HG03066 (cell line): ENCODE measurements around the gene GARNL3.

Source experiments
- ATAC-seq: cut with Tn5 transposase; IDR thresholded peaks from one replicate; pipeline ENCODE4 v1.9.1; 2021; ENCODE audit warnings: low read depth; ENCODE audit not compliant: unreplicated experiment

Gene GARNL3

DNA sequence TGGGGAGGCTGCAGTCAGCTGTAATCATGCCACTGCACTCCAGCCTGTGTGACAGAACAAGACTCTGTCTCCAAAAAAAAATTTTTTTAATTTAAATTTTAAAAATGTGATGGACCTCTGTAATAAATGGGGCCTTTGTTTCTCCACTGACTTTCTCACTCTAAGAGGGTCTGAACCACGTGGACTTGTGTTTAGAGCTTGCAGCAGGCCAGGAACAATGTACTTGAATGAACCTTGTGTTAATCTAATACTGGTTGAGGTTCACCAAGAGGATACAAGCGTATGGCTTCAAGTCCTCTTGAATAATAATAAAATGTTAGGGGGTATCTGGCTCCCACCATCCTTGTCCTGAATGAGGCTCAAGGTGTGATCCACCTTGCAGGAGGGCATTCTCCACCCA is 118.0 kb downstream of the GARNL3 start:
- no peak for ATAC-seq

DNA sequence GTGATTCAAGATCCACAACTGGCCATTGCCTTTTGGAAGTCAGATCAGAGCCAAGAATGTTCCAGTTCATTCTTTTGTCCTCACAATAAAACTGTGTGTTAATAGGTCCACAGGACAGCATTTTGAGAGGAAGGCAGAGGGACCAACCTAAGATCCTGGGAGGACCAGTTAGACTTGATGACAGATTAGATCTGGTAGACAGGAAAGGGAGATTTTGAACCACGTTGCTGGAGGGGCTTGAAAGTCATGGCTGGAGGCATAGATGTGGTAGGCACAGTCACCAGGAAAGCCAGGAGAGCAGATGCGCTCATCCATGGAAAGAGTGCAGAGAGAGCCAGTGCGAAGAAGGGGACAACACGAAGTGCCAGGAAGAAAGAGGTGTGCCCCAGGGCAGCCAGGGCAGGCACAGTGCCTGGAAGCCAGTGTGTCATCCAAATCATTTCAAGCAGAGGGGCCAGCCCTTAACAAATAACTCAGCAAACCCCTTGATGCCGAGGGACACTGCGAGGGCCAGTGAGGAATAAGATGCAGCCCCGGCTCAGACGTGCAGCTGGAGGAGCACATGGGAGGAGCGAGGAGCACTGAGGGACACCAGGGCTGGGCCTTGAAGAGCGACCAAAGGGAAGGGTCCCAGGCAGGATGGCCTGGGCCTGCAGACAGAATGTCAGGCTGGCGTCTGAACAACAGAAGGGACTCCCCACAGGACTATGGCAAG is 119.6 kb downstream of the GARNL3 start:
- ATAC-seq: no peak

DNA sequence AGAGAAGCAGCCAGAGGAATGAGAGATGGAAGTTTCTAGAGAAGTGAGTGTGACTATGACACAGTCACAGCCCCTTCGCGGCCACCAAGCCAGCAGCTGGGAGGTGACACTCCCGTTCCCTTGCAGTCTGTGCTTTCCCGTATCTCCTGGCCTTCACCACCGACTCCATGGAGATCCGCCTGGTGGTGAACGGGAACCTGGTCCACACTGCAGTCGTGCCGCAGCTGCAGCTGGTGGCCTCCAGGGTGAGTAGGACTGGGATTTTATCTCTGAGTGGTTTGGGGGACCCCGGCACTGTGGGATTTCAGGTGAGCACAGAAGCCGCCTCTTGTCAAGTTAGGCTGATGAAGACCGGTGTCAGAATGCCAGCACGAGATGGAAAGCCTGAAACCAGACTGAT is 120.3 kb downstream of the GARNL3 start:
- ATAC-seq: no peak

DNA sequence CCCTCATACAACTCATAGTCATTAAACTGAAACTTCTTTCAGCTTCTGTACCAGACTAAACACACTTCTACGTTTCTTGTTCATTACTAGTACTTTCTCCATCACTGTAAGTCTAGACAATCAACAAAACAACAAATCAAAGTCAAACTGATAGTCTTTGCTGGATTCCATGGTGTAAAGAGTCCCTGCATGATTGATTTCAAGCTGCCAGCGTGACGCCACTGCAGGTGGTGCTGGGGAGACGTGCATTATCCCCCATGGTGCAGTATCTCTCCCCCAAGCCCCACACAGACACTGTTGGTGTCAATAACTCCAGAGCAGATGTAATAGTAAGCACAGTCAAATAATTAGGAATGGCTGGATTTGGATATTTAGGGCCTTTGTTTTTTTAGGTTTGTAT is 121.7 kb downstream of the GARNL3 start:
- ATAC-seq: no peak

DNA sequence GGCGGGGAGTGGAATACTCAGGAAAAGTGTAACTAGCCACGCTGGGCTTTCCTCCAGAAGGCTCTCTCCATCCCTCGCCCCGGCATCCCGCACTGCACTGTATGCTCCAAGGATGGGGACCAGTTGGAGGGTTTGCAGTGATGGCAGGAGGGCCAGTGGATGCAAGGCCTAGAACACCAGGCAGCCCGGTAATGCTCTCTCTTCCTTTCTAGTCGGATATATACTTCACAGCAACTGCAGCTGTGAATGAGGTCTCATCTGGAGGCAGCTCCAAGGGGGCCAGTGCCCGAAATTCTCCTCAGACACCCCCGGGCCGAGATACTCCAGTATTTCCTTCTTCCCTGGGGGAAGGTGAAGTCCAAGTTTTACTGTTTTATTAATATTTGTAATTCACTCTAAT is 122.4 kb downstream of the GARNL3 start:
- ATAC-seq: no peak

DNA sequence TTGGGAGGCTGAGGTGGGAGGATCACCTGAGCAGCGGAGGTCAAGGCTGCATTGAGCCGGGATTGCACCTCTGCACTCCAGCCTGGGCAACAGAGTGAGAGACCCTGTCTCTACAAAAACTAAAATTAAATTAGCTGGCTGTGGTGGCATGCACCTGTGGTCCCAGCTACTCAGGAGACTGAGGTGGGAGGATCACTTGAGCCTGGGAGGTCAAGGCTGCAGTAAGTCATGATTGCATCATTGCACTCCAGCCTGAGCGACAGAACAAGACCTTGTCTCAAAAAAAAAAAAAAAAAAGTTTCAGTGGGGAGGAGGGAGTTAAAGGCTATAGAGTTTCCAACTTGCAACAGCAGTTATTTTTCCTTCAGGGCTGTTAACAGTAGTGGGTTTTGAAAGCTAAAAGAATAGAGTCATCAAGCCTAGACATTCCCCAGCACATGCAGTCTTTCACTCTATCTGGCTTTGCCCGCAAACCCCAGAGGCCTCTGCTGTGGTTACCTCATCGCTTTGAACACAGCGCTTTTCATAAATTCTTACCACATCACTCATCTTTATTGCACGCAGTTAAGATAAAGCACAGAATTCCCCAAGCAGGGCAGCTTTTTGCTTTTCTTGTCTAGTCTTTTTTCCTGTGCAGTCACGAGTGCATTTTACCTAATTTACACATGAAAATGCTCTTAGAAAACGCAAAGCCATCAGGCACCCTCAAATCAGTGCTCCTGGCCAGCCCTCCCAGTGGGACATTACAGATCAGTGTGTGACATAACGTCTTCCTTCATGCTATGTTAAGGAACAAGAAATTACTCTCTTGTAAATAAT is 123.7 kb downstream of the GARNL3 start:
- ATAC-seq: peak; percentile 84

DNA sequence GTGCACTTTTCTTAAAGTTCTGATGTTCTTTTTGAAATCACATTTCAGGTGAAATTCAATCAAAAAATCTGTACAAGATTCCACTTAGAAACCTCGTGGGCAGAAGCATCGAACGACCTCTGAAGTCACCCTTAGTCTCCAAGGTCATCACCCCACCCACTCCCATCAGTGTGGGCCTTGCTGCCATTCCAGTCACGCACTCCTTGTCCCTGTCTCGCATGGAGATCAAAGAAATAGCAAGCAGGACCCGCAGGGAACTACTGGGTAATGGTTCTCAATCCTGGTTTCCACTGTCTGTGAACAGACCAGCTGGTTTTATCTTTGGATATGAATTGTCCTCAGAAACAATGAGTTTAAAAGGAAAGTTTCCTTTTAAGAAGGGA is 124.3 kb downstream of the GARNL3 start:
- no peak for ATAC-seq

DNA sequence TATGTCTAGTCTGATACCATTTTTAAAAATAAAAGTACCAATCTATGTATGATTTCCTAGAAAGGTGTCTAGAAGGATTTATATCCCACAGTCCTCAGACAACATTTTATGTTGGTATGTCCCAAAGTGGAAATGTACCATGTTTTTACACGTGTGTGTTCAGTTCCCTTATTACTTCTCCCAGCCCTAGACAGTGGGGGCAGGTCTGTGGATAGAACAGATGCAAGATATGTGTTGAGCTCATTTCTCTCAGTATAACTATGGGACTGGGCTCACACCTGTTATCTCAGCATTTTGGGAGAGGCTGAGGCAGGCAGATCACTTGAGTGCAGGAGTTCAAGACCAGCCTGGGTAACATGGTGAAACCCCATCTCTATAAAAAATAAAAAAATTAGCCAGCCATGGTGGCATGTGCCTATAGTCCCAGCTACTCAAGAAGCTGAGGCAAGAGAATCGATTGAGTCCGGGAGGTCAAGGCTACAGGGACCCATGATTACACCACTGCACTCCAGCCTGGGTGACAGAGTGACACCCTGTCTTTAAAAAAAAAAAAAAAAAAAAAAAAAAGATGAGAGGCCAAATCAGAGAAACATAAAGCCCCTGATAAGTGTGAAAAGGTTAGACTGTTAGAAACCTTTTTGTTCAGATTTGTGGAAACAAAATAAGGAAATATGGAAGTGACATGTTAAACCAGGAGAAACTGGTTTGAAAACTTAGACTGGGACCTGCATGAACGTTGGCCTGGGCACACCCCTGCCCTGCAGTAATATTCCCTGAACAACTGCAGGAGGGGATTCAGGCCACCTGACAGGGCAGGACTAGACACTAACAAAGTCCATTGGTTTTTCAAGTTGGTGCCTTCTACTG is 125.0 kb downstream of the GARNL3 start:
- no peak for ATAC-seq

DNA sequence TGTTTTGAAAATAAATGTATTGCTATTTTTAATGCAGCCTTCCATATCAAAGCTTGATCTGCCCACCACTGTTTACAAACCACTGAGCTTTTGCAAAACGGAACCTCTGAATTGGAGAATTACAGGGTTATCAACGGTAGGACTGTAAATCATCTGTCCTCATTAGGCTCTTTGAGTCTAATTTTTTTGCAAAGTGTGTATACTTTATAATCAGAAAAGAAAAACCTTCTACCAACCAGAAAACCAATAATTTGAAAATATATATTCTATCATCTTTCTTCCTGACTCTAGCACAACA is 125.6 kb downstream of the GARNL3 start:
- no peak for ATAC-seq

DNA sequence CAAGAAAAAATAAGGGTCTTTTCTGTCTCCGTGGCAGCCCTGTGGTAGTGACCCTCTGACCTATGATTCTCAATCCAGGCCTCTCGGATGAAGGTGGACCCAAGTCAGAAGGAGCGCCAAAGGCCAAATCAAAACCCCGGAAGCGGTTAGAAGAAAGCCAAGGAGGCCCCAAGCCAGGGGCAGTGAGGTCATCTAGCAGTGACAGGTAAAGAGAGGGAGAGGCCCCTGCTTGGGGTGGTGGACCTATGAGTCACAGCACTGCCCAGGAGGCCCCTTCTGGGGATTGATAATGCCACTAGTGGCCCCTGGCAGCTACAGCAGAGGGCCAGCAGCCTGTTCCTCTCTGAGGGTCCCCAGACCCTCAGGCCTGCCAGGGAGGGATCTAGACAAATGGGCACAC is 126.0 kb downstream of the GARNL3 start:
- no peak for ATAC-seq

DNA sequence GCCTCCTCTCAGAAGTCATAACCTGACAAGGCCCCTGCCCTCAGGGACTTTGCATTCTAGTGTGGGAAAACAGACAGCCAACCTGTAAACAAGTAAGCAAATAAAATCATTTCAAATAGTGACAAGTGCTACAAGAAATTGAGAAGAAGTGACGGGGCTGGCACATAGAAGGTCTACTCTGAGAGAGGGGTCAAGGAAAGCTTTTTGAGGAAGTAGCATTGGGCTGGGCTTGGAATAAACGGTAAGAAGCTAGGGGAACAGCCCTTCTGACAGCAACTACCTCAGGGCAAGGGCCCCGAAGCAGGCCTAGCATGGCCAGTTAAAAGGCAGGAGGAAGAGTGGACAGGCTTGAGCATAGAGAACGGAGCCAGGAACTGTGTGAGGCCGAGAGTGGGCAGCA is 127.6 kb downstream of the GARNL3 start:
- ATAC-seq: no peak

DNA sequence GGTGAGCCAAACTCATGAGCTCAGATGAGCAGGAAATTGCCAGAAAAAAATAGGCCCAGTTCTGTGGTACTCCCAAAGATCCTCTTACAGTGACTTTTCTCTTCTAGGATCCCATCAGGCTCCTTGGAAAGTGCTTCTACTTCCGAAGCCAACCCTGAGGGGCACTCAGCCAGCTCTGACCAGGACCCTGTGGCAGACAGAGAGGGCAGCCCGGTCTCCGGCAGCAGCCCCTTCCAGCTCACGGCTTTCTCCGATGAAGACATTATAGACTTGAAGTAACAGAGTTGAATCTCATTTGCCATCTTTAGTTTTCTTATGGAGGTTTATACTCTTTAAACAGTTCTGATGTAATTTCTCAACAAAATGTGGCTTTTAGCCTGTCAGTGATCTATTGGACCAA is 128.4 kb downstream of the GARNL3 start:
- ATAC-seq: no peak

DNA sequence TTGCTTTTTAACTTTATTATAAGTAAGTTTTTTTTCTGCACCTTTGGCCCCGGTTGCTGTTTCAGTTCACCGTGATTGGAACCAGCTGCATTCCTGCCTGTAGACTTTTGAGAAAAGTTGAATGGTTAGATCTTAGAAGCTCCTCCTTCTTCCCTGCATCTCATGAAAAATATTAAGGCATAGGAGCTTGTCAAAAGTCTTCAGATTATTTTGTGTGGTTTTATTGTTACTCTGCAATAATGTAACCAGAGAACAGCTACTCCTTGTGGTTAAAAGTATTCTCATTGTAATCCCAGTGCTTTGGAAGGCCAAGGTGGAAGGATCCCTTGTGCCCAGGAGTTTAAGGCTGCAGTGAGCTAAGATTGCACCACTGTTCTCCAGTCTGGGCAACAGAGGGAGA is 129.1 kb downstream of the GARNL3 start:
- no peak for ATAC-seq

DNA sequence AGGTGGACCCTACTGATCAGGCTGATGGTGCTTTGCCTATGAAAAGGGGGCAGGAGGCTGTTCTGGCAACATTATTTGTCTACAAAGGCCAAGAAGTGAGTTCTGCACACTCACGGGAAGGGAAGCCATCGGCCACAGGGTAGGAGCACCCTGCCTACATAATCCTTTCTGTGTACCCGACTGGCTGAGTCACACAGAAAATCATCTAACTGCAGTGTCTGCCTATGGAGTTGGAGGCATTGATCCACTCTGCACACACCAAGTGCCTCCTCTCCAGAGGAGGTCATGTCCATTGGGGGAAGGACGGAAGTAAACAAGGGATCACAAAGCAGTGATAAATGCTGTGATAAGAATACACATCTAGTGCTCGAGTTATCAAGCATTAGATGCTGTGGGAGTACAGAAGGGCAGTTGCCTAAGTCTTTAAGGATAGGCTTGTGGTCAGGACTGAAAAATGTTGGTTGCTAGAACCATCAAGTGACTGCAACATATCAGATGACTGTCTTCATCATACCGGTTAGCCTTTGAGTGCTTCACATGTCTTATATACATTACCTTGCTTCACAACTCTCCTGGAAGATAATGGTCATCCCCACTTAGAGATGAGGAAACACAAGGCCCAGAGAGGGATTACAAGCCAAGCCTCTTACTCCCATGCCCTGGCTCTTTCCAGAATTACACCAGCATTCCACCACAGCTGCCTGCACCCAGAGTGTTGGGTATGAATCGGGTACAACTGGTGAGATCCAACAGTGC is 131.1 kb downstream of the GARNL3 start:
- no peak for ATAC-seq

DNA sequence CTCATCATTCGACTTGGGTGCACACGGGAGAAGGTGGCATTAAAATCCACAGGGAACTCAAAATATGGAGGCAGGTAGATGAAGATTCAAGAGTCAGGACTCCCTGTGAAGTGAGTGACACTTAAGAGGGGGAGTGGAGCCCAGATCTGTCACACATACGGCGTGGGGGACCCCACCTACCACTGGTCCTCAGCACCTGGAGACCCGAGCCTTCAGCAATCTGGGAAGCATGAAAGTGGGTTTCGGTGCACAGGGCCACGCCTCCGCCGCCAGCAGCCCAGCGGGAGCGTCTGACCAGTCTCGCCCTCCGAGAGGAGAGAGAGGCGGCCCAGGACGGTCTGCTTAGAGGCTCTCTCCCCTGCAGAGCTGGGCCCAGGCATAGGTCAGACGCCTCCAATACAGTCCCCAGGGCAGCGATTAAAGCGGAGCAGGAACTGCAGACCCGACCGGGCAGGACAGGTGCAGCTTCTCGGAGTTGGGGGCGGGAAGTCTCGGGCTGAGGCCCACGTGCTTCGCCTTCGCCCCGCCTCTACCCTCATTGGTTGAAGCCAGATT is 131.8 kb downstream of the GARNL3 start:
- ATAC-seq: no peak

DNA sequence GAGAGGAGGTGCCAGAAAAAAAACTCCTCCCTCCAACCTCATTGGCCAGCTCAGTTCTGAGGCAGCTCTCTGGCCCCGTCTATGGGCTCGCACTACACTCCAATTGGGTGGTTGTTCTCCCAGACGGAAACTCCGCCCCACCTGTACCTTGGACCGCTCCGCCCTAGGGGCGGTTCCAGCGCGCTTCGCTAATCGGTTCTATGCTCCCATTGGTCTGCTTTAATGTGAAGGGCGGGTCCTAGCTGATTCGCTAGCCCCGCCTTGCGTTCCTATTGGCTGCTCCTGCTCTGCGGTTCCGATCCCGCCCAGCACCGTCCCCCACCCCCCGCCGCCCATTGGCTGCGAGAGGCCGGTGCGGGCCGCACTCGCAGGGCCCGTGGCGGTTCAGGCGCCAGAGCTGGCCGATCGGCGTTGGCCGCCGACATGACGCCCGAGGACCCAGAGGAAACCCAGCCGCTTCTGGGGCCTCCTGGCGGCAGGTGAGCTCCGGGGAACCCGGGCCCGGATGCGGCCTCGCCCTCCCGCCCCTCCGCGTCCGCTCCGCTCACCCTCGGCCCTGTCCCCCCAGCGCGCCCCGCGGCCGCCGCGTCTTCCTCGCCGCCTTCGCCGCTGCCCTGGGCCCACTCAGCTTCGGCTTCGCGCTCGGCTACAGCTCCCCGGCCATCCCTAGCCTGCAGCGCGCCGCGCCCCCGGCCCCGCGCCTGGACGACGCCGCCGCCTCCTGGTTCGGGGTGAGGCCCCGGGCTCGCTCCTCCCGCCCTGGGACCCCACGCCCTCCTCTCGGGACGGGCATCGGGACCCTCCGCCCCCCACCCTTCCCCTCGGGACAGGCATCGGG is 132.5 kb downstream of the GARNL3 start, which contains the start of gene SLC2A8:
SLC2A8 (plus strand) TSS at position 362 of the 838 bp plus-strand sequence; CDS start at position 424, 62 bp downstream.
- peak; percentile 93 for ATAC-seq

DNA sequence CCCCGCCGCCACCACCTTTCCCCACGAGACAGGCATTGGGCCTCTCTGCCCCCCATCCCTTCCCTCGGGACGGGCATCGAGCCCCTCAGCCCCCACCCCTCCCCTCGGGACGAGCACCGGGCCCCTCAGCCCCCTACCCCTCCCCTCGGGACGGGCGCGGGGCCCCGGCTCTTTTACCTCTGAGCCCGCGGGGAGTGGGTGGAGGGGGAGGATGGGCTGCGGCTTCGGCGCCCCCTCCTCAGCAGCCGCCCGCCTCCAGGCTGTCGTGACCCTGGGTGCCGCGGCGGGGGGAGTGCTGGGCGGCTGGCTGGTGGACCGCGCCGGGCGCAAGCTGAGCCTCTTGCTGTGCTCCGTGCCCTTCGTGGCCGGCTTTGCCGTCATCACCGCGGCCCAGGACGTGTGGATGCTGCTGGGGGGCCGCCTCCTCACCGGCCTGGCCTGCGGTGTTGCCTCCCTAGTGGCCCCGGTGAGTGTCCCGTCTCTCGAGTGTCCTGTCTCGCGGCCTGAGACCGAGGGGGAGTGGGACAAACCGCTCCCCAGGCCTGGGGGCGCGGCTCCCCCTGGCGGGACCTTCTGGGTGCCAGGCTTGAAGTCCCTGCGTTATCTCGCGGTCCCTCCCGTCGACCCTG is 133.2 kb downstream of the GARNL3 start:
- ATAC-seq: no peak

DNA sequence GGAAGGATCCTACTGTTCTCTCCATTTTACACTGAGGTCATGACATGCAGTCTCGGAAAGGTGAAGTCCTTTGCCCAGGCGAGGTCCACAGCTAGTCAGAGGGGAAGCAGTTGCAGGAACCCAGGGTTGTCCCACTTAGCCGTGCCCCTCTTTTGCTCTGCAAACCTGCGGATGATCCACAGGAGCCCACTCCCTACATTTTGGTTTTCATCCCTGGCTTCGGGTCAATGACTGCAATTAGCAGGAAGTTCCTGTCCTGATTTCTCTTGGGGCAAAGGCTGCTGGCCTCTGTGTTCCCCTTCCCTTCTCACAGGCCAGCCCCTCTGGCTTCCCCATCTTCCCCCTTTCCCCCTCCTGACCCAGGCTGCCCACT is 133.7 kb downstream of the GARNL3 start:
- ATAC-seq: no peak
